Posterior vena cava (tissue), 2 donors: Measurements from ENCODE around the gene IDH2. TPM values are rescaled to one million over a fixed set of nuclear protein-coding genes. Genes with fewer than 3 reads are reported as not detected.
"Not testable (repeated sequence)": the region's sequence is repeated elsewhere in the genome, so short reads cannot be mapped to it uniquely, and the experiment has no call there.

Experiments used
- DNase-seq: peaks from one replicate; pipeline ENCODE4 v3.0.0-alpha.2; 2020; ENCODE audit warnings: low spot score
- intact Hi-C, 2 donors: fragments of 100-400 bp; cut with DNase I; formaldehyde crosslinking; loops; one replicate each; pipeline versions ENCODE4 v1.14.1 to v1.14.2; 2022 to 2023
- long read RNA-seq, 2 donors: library from polyadenylated mRNA; unstranded; transcript quantifications; one replicate each; pipeline ENCODE4 v2.0.0, GENCODE V29; 2020 to 2021
- total RNA-seq, 2 donors: library from RNA; stranded (reverse); fragmentation: NEBNext Ultra II Directional; extraction: Animal tissue kit (Norgen Biotek cat#: 25700); gene quantifications; one replicate each; pipeline ENCODE4 v1.2.1, GENCODE V29; 2021
- donor health status: DM: yes; HTN: yes; CAD: no.
- donor health status: DM: yes; HTN: yes; CAD: no.

IDH2 gene
- total RNA-seq = 100 to 1,000 TPM in 1 of 2 donors, 10 to 100 TPM in 1; 68.7 to 103 TPM
- long read RNA-seq, donor 1, transcript IDH2-201 (11 exons, 2,694 nt) = major isoform, 78 of 103 reads
- long read RNA-seq, donor 1, partial matches to known transcripts = 13 of 103 reads
- long read RNA-seq, donor 1, other reads (novel, unspliced or antisense) = 10 of 103 reads
- long read RNA-seq, donor 2, transcript IDH2-201 (11 exons, 2,694 nt) = major isoform, 358 of 405 reads
- long read RNA-seq, donor 2, transcript IDH2-204 (9 exons, 1,449 nt) = minor isoform, 11 of 405 reads
- long read RNA-seq, donor 2, partial matches to known transcripts = 19 of 405 reads
- long read RNA-seq, donor 2, other reads (novel, unspliced or antisense) = 15 of 405 reads

DNA sequence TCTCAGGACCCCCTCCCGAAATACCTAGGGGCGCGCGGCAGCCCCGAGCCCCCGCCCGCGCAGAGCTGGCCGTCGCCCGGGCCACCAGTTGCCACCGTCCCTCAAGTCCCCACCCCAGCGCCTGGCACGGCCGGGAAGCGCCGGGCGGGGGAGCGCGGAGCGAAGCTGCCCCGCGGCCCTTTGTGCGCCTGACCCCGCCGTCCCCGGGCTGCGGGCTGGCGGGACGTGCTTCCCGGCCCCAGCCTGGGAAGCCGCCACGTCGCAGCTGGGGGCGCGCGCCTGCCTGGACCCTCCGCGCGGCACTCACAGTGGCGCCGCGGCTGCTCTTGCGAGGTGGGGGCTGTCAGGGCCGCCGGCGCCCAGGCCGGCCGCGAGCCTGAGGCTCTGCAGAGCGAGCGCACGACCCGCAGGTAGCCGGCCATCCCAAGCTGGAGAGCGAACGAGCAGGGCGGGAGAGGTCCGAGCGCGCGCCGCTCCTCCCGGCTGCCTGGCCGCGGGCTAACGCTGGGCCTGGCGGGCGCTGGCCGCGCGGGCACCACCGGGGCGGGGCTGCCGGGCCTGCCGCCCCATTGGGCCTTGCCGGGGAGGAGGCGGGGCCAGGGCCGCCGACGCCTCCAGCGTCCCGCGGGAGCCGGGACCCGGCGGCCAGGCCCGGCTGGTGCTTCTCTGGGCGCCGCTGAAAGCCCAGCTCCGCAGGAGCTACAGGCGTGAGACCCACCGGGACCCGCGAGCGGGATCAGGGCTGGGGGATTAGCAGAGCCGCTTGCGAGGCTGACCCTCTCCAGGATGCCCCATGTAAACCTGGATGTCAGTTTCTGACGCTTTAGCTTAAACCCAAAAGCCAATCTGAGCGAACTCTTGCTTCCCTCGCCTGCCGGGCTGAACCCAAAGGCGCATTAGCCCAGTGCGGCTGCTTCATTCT, at the start of gene IDH2:
IDH2 (minus strand) TSS at position 500 of the 922 bp plus-strand sequence; CDS start at position 422, 78 bp downstream.
- intact Hi-C loops = no loop called here
- peak; percentile 93 for DNase-seq

DNA sequence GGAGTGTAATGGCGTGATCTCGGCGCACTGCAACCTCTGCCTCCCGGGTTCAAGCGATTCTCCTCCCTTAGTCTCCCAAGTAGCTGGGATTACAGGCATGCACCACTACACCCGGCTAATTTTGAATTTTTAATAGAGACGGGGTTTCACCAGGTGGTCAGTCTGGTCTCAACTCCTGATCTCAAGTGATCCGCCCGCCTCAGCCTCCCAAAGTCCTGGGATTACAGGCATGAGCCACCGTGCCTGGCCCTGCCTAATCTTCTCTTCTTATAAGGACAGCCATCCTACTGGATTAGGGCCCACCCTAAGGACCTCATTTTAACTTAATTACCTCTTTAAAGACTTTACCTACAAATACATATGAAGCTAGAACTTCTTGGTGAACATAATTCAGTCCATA, 48.3 kb upstream of the IDH2 start:
- intact Hi-C loops, DNase-seq: not testable (repeated sequence)

GRCh38 chr15:90149609-90150340, 47.5 kb upstream of the IDH2 start:
- DNase-seq = no peak
- intact Hi-C loops = no loop called here

- intact Hi-C loops, DNase-seq: not testable (repeated sequence)
These were observed 44.0 kb upstream of the IDH2 start for GRCh38 chr15:90146198-90146761.

GRCh38 chr15:90145761-90146160, 43.5 kb upstream of the IDH2 start:
- intact Hi-C loops = no loop called here
- DNase-seq = no peak

- intact Hi-C loops = no loop called here
These were observed 43.0 kb upstream of the IDH2 start for GRCh38 chr15:90145259-90145658.

DNA sequence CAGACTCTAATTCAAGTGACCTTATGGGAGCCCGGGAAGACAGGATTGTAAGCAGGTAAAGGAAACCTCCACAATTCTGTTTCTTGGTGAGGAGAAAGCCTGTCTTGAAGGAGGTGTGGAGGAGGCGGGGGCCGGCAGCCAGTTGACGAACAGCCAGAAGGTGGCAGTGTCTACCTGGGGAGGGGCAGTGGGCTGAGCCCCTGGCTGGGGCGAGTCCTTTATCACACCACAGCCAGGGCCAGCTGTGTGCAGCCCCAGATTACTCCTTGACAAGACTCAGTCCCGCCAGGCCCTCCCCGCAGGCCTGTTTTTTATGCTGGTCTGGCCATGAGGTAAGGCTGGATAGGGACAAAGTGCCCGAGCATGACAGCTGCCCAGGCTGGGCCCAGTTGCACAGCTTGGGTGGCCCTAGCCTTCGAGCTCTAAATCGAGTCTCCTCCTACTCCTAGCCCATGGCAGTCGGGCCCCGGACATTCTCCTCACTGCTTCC, 40.9 kb upstream of the IDH2 start:
- intact Hi-C loops = no loop called here
- DNase-seq = no peak

More at GRCh38 chr15:90145259-90145658, 43.0 kb upstream of the IDH2 start:
- no peak for DNase-seq

DNA sequence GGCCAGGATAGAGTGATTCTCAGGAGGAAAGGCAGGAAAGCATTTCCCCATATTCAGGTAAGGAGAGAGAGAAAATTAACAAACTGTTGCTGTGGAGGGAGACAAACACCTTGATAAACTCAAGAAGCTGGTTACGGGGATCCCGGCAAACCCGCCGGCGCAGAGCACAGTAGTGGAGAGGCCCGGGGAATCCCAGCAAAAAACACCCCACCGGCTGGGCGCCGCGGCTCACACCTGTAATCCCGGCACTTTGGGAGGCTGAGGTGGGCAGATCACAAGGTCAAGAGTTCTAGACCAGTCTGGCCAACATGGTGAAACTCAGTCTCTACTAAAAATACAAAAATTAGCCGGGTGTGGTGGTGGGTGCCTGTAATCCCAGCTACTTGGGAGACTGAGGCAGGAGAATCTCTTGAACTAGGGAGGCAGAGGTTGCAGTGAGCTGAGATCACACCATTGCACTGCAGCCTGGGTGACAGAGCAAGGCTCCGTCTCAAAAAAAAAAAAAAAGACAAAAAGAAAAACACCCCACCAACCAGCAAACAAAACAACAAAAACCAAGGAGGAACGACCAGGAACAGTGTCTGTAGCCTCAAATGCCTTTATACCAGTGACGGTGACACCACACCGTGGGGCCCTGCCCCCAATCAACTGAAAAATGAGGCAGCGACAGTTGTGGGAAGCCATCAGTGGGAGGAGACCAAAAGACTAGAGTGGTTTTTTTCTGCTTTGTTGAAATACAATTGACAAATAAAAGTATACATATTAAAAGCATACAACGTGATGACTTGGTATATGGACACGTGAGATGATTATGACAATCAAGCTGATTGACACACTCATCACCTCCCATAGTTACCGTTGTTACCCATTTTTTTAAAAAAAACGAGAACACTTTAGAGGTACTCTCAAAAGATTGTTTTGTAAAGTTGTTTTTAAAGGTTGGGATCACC, 40.2 kb upstream of the IDH2 start:
- DNase-seq = no peak
- intact Hi-C loops = no loop called here

GRCh38 chr15:90141646-90142045, 39.4 kb upstream of the IDH2 start:
- no peak for DNase-seq
- intact Hi-C loops = no loop called here

- intact Hi-C loops = not testable (repeated sequence)
These were observed 37.3 kb upstream of the IDH2 start for GRCh38 chr15:90139549-90139948.

DNA sequence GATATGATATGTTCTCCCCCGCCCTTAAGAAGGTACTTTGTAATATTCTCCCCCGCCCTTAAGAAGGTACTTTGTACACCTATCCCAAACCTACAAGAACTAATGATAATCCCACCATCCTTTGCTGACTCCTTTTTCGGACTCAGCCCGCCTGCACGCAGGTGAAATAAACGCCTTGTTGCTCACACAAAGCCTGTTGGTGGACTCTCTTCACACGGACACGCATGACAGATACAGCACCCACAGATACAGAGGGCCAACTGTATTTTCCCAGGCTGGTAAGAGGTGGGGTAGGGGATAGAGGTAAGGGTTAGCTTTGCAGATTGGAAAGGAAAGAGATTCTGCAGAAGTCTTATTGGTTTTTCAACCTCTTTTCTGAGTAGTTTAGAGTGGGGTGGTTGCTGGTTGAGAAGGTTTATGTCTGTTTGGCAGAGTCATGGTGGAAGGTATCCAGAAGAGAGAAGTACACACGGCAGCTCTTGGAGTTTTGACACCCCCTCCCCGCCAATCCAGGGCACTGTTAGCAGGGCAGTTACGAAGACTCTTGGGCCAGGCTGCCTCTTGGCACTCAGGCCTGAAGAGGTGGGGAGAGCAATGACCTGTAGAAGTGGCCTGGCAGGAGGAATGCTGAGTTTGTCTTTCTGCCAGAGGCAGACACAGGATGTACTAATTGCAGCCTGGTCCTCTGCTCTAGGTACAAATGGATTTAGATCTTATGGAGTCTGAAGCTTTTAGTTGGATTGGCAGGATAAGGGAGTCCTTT, 36.0 kb upstream of the IDH2 start:
- no peak for DNase-seq
- intact Hi-C loops = no loop called here

More at GRCh38 chr15:90139549-90139948, 37.3 kb upstream of the IDH2 start:
- DNase-seq = not testable (repeated sequence)

- intact Hi-C loops = no loop called here
- DNase-seq = no peak
These were observed 30.2 kb upstream of the IDH2 start for GRCh38 chr15:90132437-90132836.

GRCh38 chr15:90131848-90132247, 29.6 kb upstream of the IDH2 start:
- DNase-seq = no peak
- intact Hi-C loops = no loop called here

DNA sequence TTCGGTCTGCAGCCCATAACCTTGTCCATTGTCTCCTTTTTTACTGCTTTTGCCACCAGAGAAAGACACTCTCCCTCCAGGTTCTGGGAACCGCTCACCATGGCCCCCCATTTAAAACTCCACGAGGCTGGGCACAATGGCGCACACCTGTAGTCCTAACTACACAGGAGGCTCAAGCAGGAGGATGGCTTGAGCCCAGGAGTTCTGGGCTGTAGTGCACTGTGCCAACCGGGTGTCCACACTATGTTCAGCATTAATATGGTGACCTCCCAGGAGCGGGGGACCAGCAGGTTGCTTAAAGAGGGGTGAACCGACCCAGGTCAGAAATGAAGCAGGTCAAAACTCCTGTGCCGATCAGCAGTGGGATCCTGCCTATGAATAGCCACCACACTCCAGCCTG, 28.0 kb upstream of the IDH2 start:
- intact Hi-C loops = no loop called here
- no peak for DNase-seq

- no peak for DNase-seq
These were observed 24.5 kb upstream of the IDH2 start for GRCh38 chr15:90126596-90127435.

DNA sequence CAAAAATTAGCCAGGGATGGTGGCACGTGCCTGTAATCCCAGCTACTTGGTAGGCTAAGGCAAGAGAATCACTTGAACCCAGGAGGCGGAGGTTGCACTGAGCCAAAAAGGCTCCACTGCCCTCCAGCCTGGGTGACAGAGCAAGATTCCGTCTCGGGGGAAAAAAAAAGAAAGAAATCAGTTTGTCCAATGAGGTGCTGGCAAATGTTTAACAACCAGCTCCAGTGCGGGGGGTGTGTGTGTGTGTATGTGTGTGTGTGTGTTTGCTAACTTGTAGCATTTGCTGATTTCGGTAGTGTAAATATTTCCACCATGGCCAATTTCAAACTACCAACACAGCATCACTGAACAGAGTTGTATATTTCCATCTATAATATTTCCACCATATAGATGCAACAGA, 23.8 kb upstream of the IDH2 start:
- intact Hi-C loops = no loop called here
- no peak for DNase-seq

More at GRCh38 chr15:90126596-90127435, 24.5 kb upstream of the IDH2 start:
- intact Hi-C loops = no loop called here
